ENCODE data around the gene ASXL3.

GRCh38 chr18:33706391-33706790 lies 128.4 kb downstream of the ASXL3 start:
- TF ChIP-seq E2F8 (IDR thresholded peaks at IDR 0.05; ENCODE audit: low read depth, partially characterized antibody) = no peak
- TF ChIP-seq MXI1 (IDR thresholded peaks at IDR 0.05; ENCODE audit: low read depth, low read length) = no peak
- TF ChIP-seq NRF1 (conservative IDR thresholded peaks at IDR 0.05; ENCODE audit: low read depth, low read length) = no peak
- no peak for TF ChIP-seq TAF1 (IDR thresholded peaks at IDR 0.05; ENCODE audit: borderline replicate concordance, low read depth, low read length)
- TF ChIP-seq POLR2A (IDR thresholded peaks at IDR 0.05; ENCODE audit: low read depth, low read length) = no peak
- no peak for TF ChIP-seq MAX (IDR thresholded peaks at IDR 0.05; ENCODE audit: low read depth, low read length)
- no peak for TF ChIP-seq CTCF (IDR thresholded peaks at IDR 0.05 in 2 of 3, conservative IDR thresholded peaks at IDR 0.05 in 1 of 3; ENCODE audit: control insufficient read depth in 2 of 3, extremely low read depth in 1 of 3, insufficient read depth in 1 of 3, low read depth in 3 of 3, low read length in 3 of 3)
- no peak for TF ChIP-seq HDGF (IDR thresholded peaks at IDR 0.05)
- no peak for TF ChIP-seq RFX5 (IDR thresholded peaks at IDR 0.05; ENCODE audit: low read depth, low read length)
- TF ChIP-seq YY1 (IDR thresholded peaks at IDR 0.05; ENCODE audit: low read depth, low read length) = no peak
- no peak for TF ChIP-seq MYB (IDR thresholded peaks at IDR 0.05; ENCODE audit: borderline replicate concordance, low read depth, low read length)

All from GM12878 (cell line).